HPDE6-E6E7 (cell line): ENCODE results near the gene ENTHD1.

Experiments used
- DNase-seq: peaks from one replicate; pipeline ENCODE4 v3.0.0; 2011; ENCODE audit warnings: missing footprints; ENCODE audit errors: extremely low spot score

ENTHD1 gene

GRCh38 chr22:39731481-39731880, 162.1 kb downstream of the ENTHD1 start:
- DNase-seq = no peak

- no peak for DNase-seq
Measured at GRCh38 chr22:39729141-39729934, 164.2 kb downstream of the ENTHD1 start.

- DNase-seq = no peak
Measured at GRCh38 chr22:39728236-39728860, 165.2 kb downstream of the ENTHD1 start.

- peak; percentile 28 for DNase-seq
Measured at GRCh38 chr22:39727541-39727940, 166.0 kb downstream of the ENTHD1 start.

- no peak for DNase-seq
Measured at GRCh38 chr22:39725351-39726035, 168.1 kb downstream of the ENTHD1 start.

- no peak for DNase-seq
Measured at GRCh38 chr22:39724857-39725256, 168.7 kb downstream of the ENTHD1 start.

GRCh38 chr22:39724390-39724789, 169.2 kb downstream of the ENTHD1 start:
- no peak for DNase-seq

GRCh38 chr22:39723899-39724351, 169.6 kb downstream of the ENTHD1 start:
- DNase-seq = no peak

- no peak for DNase-seq
Measured at GRCh38 chr22:39723463-39723862, 170.1 kb downstream of the ENTHD1 start.

- DNase-seq = no peak
Measured at GRCh38 chr22:39722501-39722900, 171.1 kb downstream of the ENTHD1 start.

GRCh38 chr22:39722032-39722325, 171.6 kb downstream of the ENTHD1 start:
- no peak for DNase-seq

GRCh38 chr22:39721206-39722031, 172.1 kb downstream of the ENTHD1 start:
- DNase-seq = no peak

GRCh38 chr22:39719559-39720450, 173.8 kb downstream of the ENTHD1 start:
- no peak for DNase-seq

GRCh38 chr22:39718921-39719475, 174.6 kb downstream of the ENTHD1 start:
- DNase-seq = no peak

- no peak for DNase-seq
Measured at GRCh38 chr22:39718206-39718605, 175.4 kb downstream of the ENTHD1 start.

GRCh38 chr22:39717099-39717498, 176.5 kb downstream of the ENTHD1 start:
- DNase-seq = no peak

GRCh38 chr22:39716534-39716933, 177.0 kb downstream of the ENTHD1 start:
- no peak for DNase-seq

- DNase-seq = no peak
Measured at GRCh38 chr22:39715778-39716495, 177.6 kb downstream of the ENTHD1 start.

GRCh38 chr22:39714321-39714720, 179.2 kb downstream of the ENTHD1 start:
- no peak for DNase-seq

GRCh38 chr22:39713799-39714290, 179.7 kb downstream of the ENTHD1 start:
- DNase-seq = no peak
